ENCODE data around the gene CDC42BPB.

CDC42BPB gene

DNA sequence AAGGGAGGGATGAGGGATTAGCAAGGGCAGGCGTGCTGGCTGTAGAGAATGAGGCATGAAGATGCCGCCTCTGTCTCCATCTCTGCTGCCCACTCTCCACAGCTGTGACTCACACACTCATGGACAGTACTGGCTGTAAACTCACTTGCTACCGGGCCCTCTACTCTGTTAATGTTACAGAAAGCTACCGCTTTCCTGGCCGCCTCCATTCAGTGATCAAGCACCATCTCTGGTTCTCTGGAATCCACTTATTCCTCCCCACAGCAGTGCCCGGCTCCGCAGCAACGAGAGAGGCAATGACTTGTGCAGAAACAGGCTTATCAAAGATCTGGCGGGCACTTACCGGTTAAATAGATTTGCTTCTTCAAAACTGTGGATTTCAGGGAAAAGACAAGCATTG lies 100.1 kb downstream of the CDC42BPB start:
- DNase-seq, result no peak

- no peak for DNase-seq
These were observed 101.5 kb downstream of the CDC42BPB start for GRCh38 chr14:102955636-102956408.

GRCh38 chr14:102954081-102954789 lies 103.1 kb downstream of the CDC42BPB start:
- DNase-seq, result no peak

DNA sequence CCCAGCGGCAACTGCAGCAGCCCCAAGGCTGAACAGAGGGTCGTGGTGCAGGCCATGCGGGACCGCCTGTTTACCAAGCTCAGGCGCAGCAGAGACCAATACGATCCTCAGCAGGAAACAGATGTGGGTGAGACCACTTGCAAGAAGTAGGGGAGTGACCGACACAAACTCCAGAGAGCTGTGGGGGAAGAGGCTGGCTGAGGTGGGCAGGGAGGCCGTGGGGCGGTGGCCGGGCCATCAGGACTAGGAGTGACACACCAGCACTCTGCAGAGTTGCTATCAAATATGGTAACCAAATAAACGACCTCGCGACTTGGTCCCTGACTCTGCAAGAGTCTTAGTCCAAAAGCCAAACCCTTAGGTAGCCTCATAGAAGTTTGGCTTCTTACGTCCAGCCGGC lies 104.2 kb downstream of the CDC42BPB start:
- DNase-seq, result no peak

- DNase-seq, result no peak
These were observed 105.1 kb downstream of the CDC42BPB start for GRCh38 chr14:102952276-102952675.

GRCh38 chr14:102951799-102952198 lies 105.5 kb downstream of the CDC42BPB start:
- no peak for DNase-seq

- DNase-seq, result no peak
These were observed 106.3 kb downstream of the CDC42BPB start for GRCh38 chr14:102951034-102951433.

GRCh38 chr14:102949801-102950451 lies 107.4 kb downstream of the CDC42BPB start:
- DNase-seq, result no peak

GRCh38 chr14:102949062-102949800 lies 108.1 kb downstream of the CDC42BPB start:
- DNase-seq, result peak; percentile 8

GRCh38 chr14:102948698-102949061 lies 108.7 kb downstream of the CDC42BPB start:
- DNase-seq, result no peak

DNA sequence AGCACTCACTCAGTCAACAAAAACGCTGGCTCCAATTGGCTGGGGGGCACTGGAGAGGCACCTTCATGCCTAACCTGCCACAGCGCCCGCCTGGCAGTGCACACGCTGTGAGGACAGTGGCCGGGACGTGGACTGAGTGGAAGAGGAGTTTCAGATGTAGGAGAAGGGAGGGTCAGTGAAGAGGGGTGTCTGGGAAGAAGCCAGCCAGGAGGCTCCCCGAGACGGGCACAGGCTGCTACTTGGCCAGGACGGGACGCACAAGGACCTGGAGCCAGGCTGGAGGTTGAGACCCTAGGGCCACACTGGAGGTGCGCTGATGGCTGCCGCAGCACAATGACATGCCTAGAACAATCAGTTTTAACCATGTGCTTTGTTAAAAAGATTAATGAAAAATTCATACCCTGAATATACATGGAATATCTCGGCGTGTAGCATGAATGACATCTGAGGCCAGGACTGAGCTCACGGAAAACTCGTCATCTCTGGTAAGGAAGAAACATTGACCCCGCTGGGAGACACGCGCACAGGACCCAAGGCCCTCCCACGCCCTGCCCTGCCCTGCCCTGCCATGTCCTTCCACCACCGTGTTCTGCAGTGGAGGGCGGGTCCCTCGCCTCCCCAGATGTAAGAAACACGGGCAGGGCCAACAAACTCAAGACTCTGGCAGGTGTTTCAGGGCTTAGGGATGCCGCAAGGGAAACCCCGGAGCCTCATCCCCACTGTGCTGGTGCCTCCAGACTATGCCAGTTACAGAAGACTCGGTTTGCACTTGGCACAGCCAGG lies 109.8 kb downstream of the CDC42BPB start:
- no peak for DNase-seq

- no peak for DNase-seq
These were observed 111.8 kb downstream of the CDC42BPB start for GRCh38 chr14:102945346-102946130.

DNA sequence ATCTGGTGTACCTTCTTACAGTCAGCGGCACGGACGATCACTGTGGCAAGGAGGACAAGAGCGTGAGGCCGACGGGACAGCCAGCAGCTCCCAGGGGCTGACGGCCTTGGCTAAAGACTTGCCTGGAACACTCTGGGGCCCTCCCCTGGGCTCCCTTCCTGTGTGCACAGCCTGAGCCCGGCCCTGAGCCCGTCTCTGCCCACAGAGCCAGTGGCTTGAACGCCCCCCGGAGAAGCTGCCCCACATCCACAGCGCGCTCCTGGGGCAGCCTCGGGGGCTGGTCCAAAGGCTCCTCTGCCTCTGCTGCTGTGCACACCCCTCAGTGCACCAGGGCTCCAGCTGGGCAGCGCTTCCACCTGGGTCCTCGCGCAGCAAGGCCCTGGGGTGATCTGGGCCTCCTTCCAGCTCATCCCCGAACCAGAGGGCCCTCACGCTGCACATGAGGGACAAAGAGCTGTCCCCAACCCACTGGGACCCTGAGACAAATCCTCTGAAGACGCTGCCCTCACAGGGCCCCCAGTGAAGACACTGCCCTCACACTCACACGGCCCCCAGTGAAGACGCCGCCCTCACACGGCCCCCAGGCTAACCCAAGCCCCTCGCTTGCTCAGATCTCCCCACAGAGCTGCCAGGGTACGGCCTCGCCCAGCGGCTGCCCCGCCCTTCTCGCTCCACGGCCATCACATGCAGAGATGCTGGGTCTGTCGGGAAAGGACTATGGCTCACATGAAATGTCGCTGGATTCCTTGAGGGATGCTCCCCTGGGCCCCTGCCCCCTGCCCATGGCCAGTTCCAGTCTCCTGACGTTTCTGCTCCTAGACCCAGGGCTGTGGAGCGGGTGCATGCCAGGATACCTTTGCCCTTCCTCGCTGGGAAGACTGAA lies 112.7 kb downstream of the CDC42BPB start:
- DNase-seq, result no peak

DNA sequence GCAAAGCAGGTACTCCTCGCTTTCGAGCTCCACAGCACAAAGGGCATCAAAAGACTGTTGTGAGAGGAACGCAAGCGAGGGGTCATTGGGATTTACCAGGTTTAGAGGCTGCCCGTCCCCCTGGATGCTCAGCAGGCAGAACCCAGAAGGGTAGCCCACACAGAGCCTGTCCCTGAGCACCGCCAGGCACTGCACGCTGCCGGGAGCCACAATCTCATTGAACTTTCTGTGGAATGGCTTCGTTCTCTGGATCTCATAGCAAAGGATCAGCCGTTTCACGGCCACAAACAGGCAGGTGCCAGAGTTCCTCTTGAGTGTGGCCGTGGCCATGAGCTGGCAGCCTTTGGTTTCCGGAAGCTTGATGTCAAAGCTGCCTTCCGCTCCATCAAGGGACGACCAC lies 113.4 kb downstream of the CDC42BPB start:
- DNase-seq, result no peak

GRCh38 chr14:102943454-102943853 lies 113.9 kb downstream of the CDC42BPB start:
- DNase-seq, result no peak

GRCh38 chr14:102942069-102942468 lies 115.3 kb downstream of the CDC42BPB start:
- no peak for DNase-seq

GRCh38 chr14:102941419-102942011 lies 115.8 kb downstream of the CDC42BPB start:
- no peak for DNase-seq

DNA sequence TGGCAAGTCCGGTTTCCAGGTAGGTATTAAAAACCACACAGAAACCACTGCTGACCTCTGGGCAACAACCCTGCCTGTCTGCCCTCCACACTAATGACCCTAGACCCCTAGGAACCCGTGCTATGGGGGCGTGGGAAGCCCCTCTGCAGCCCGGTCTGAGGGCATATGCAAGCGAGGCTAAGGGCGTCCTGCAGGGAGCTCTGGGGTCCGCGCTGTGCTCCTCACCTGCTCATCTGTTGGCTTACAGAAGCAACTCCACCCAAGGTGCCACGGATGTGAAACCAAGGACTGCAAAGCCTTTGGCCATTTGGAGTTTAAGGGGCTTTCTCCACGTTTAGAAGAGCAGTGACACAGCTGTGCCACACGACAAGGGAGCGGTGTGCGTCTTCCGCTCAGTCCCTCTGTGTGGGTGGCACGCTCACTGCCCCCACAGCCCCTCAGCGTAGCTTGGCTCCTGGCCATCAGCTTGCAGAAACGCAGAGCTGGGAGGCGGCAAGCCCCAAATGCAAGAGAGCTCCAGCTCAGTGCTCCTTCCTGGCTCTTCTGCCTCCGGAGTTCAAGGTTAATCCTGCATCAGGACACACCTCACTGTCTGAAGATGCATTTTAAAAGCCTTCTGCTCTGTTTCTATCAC lies 116.5 kb downstream of the CDC42BPB start:
- DNase-seq, result no peak

- DNase-seq, result no peak
These were observed 117.4 kb downstream of the CDC42BPB start for GRCh38 chr14:102939820-102940561.
